OCI-LY7 (cell line): Measurements from ENCODE around the gene PAK1IP1. TPM values are rescaled to one million over a fixed set of nuclear protein-coding genes. Genes with fewer than 3 reads are reported as not detected.

Experiments used
- BruUV-seq: library from RNA; stranded (reverse); fragments of 400-500 nt; replicated peaks from 2 replicates; lab custom pipeline; 2021; lab: Mats Ljungman, UMichigan
- CTCF ChIA-PET: fragments of 300-600 bp; sonication (Branson Sonifier 250); formaldehyde crosslinking; loops from one replicate; lab custom pipeline; 2022; ENCODE audit warnings: antibody characterized with exemption; ENCODE audit not compliant: unreplicated experiment; lab: Charles Lee
- POLR2A ChIA-PET: fragments of 300-600 bp; sonication (Branson Sonifier 250); formaldehyde crosslinking; loops from one replicate; lab custom pipeline; 2022; ENCODE audit warnings: antibody characterized with exemption; lab: Charles Lee
- DNase-seq: peaks from one replicate; pipeline ENCODE4 v3.0.0-alpha.2; 2015; ENCODE audit warnings: low spot score
- H2AFZ ChIP-seq: fragments of 200-600 bp; sonication (generic), shearing (Covaris generic); 2 replicates; pipeline ENCODE4 v1.6.1; 2014; ENCODE audit warnings: mild to moderate bottlenecking, antibody characterized with exemption, low read length, moderate library complexity
- H3K27ac ChIP-seq: fragments of 200-600 bp; sonication (generic); 2 replicates; pipeline ENCODE4 v1.5.1; 2014; ENCODE audit warnings: mixed run types, low read depth, mild to moderate bottlenecking, moderate library complexity, low read length, inconsistent platforms; ENCODE audit not compliant: poor library complexity, severe bottlenecking
- H3K36me3 ChIP-seq: fragments of 200-600 bp; sonication (generic); 2 replicates; pipeline ENCODE4 v1.6.1; 2014; ENCODE audit warnings: mild to moderate bottlenecking, antibody characterized with exemption, low read length, moderate library complexity, mixed read lengths; ENCODE audit not compliant: insufficient read depth
- H3K4me1 ChIP-seq: fragments of 200-600 bp; sonication (generic); 2 replicates; pipeline ENCODE4 v1.5.1; 2014; ENCODE audit warnings: mild to moderate bottlenecking, low read length; ENCODE audit not compliant: insufficient read depth, poor library complexity, severe bottlenecking
- H3K4me2 ChIP-seq: fragments of 200-600 bp; sonication (generic); 2 replicates; pipeline ENCODE4 v1.6.1; 2014; ENCODE audit warnings: mild to moderate bottlenecking, low read length
- H3K4me3 ChIP-seq: fragments of 200-600 bp; sonication (generic); 2 replicates; pipeline ENCODE4 v1.5.1; 2014; ENCODE audit warnings: mild to moderate bottlenecking, low read depth, low read length; ENCODE audit not compliant: poor library complexity, severe bottlenecking
- H3K79me2 ChIP-seq: fragments of 200-600 bp; sonication (generic); 2 replicates; pipeline ENCODE4 v1.6.1; 2016; ENCODE audit warnings: low read depth, mild to moderate bottlenecking, low read length, moderate library complexity, mixed read lengths; ENCODE audit not compliant: insufficient read depth
- H3K9me2 ChIP-seq: fragments of 200-600 bp; sonication (generic); 2 replicates; pipeline ENCODE4 v1.6.1; 2016; ENCODE audit warnings: mild to moderate bottlenecking, low read length, mixed read lengths; ENCODE audit not compliant: insufficient read depth
- H3K9me3 ChIP-seq: fragments of 200-600 bp; sonication (generic); 2 replicates; pipeline ENCODE4 v1.6.1; 2014; ENCODE audit warnings: mild to moderate bottlenecking, mixed run types, low read length, mixed read lengths
- H4K20me1 ChIP-seq: fragments of 200-600 bp; sonication (generic); 2 replicates; pipeline ENCODE4 v1.6.1; 2014; ENCODE audit warnings: mild to moderate bottlenecking, antibody characterized with exemption, low read length, moderate library complexity, mixed read lengths; ENCODE audit not compliant: insufficient read depth
- CTCF ChIP-seq: fragments of 200-600 bp; sonication (generic); conservative IDR thresholded peaks from 2 replicates; pipeline ENCODE4 v1.5.1; 2014; ENCODE audit warnings: mild to moderate bottlenecking, antibody characterized with exemption, low read length, moderate library complexity, mixed read lengths
- EZH2phosphoT487 ChIP-seq: fragments of 200-600 bp; sonication (generic); IDR thresholded peaks from 2 replicates; pipeline ENCODE4 v1.6.1; 2018; ENCODE audit warnings: low read depth, borderline replicate concordance, mild to moderate bottlenecking, mixed run types, antibody characterized with exemption, low read length, moderate library complexity, mixed read lengths
- intact Hi-C: fragments of 100-400 bp; cut with micrococcal nuclease; formaldehyde crosslinking; loops from one replicate; pipeline ENCODE4 v1.10.0; 2022; ENCODE audit not compliant: unreplicated experiment
- total RNA-seq, 2 experiments: library from RNA; depleted of rRNA in 1 of 2; stranded (reverse); fragments of >200 nt in 1 of 2; shearing (Covaris generic) in 1 of 2; gene quantifications; 2 replicates each; pipeline ENCODE4 v1.2.3, GENCODE V29; 2014 to 2022

Gene PAK1IP1
- total RNA-seq, 2 experiments from 2014 or later: 21.8 to 27.8 TPM

DNA sequence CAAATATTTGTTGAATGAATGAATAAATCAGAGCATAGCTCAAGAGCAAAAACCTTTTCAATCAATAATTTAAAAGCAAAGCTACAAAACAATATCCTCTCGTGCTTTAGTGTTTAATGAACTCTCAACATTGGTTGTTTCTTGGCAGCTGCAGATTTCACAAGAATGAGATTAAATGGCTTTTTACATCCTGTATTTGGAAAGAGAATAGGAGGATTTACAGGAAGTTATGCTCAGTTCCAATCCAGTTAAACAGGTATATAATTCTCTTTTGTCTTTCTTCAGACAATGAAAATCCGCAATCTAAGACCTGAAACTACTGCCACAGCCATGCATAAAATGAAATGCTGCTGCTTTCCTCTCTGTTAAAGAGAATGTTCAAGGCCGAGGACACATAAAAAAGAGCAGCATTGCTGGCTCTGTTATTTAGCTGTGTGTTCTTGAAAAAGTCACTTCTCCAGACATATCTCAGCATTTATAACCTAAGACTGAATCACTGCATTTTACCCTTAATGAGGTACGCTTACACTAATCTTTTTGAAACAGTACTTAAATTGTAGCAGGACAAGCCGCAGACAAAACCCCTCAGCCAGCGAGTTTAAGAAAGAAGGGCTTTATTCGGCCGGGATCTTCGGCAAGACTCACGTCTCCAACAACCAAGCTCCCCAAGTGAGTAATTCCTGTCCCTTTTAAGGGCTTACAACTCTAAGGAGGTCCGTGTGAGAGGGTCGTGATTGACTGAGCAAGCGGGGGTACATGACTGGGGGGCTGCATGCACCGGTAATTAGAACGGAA is 3.9 kb upstream of the PAK1IP1 start:
- Histone ChIP-seq H3K4me2 (no peak overlapping the region), H2AFZ (no peak overlapping the region), H3K4me3 (no peak overlapping the region), H3K27ac (no peak overlapping the region), H3K79me2 (peaks cover 24% of the 10 kb centered on the region), H3K9me3 (peaks cover 5% of the 10 kb centered on the region; the same call in 1 of the 2 replicates), H3K4me1 (peaks cover 7% of the 10 kb centered on the region), H4K20me1 (no peaks in the 10 kb centered on the region), H3K9me2 (no peaks in the 10 kb centered on the region), H3K36me3 (peaks cover 7% of the 10 kb centered on the region; the same call in 1 of the 2 replicates)
- BruUV-seq: no TSS peak
- intact Hi-C loops: no loop called here
- POLR2A ChIA-PET: interaction anchor here (0.5 to 1.1 kb wide), 4 partner anchors 10 to 244 kb away, joined by 3 to 4 read pairs (median 3); no protein-coding TSS in a partner anchor
- DNase-seq: no peak
- TF ChIP-seq CTCF (no peak), EZH2phosphoT487 (no peak)
- CTCF ChIA-PET: interaction anchor here (0.6 kb wide), 1 partner anchor 146 kb away, joined by 3 read pairs; no protein-coding TSS in a partner anchor

GRCh38 chr6:10692965-10693538 is 1.7 kb upstream of the PAK1IP1 start:
- Histone ChIP-seq H3K9me2 (no peaks in the 10 kb centered on the region), H2AFZ (no peak overlapping the region), H3K9me3 (peaks cover 5% of the 10 kb centered on the region; the same call in 1 of the 2 replicates), H3K27ac (no peak overlapping the region), H3K4me2 (peak overlapping the region; percentile 74), H3K4me3 (peak overlapping the region; percentile 92), H4K20me1 (no peaks in the 10 kb centered on the region), H3K36me3 (peaks cover 24% of the 10 kb centered on the region), H3K4me1 (peaks cover 15% of the 10 kb centered on the region), H3K79me2 (peaks cover 46% of the 10 kb centered on the region)
- DNase-seq: no peak
- CTCF ChIA-PET: no interaction called here
- no TSS peak for BruUV-seq
- TF ChIP-seq EZH2phosphoT487 (no peak), CTCF (no peak)
- POLR2A ChIA-PET: no interaction called here
- intact Hi-C loops: no loop called here
